Epithelial cell of proximal tubule (primary cell): ENCODE data around the gene DUSP21. TPM values are rescaled to one million over a fixed set of nuclear protein-coding genes. Genes with fewer than 3 reads are reported as not detected.
"Not testable (repeated sequence)": the region's sequence is repeated elsewhere in the genome, so short reads cannot be mapped to it uniquely, and the experiment has no call there.

Experiments
- DNase-seq: peaks from one replicate; pipeline ENCODE4 v3.0.0-alpha.2; 2011; ENCODE audit warnings: low read depth
- H3K4me3 ChIP-seq: 2 replicates; pipeline ENCODE4 v1.5.1; 2011; ENCODE audit warnings: low read depth, mild to moderate bottlenecking, low read length
- CTCF ChIP-seq: conservative IDR thresholded peaks from 2 replicates; pipeline ENCODE4 v1.5.1; 2012; ENCODE audit warnings: low read depth, mild to moderate bottlenecking, low read length
- total RNA-seq: library from RNA; depleted of rRNA; stranded (reverse); fragments of >200 nt; gene quantifications from 2 replicates; pipeline ENCODE4 v1.2.3, GENCODE V29; 2015

DUSP21 gene
- total RNA-seq, 1 donor from 2014 or later: not detected

GRCh38 chrX:44876767-44877166, 32.9 kb downstream of the DUSP21 start:
- no peak for DNase-seq
- TF ChIP-seq CTCF: no peak
- no peak overlapping the region for H3K4me3 ChIP-seq

- no peak for DNase-seq
- TF ChIP-seq CTCF: no peak
- no peak overlapping the region for H3K4me3 ChIP-seq
Observed at GRCh38 chrX:44878780-44879179, 35.0 kb downstream of the DUSP21 start.

GRCh38 chrX:44881549-44881948, 37.7 kb downstream of the DUSP21 start:
- DNase-seq: no peak
- TF ChIP-seq CTCF: no peak
- no peak overlapping the region for H3K4me3 ChIP-seq

- DNase-seq: no peak
- H3K4me3 ChIP-seq: no peak overlapping the region
- no peak for TF ChIP-seq CTCF
Observed at GRCh38 chrX:44882635-44883034, 38.8 kb downstream of the DUSP21 start.

- TF ChIP-seq CTCF: no peak
- no peak overlapping the region for H3K4me3 ChIP-seq
- DNase-seq: no peak
Observed at GRCh38 chrX:44884944-44885343, 41.1 kb downstream of the DUSP21 start.

- no peak for DNase-seq
- H3K4me3 ChIP-seq: no peak overlapping the region
- TF ChIP-seq CTCF: no peak
Observed at GRCh38 chrX:44889824-44890223, 46.0 kb downstream of the DUSP21 start.

GRCh38 chrX:44890247-44890646, 46.4 kb downstream of the DUSP21 start:
- DNase-seq: no peak
- no peak for TF ChIP-seq CTCF
- H3K4me3 ChIP-seq: no peak overlapping the region

- not testable (repeated sequence) for H3K4me3 ChIP-seq, DNase-seq
Observed at GRCh38 chrX:44890687-44891086, 46.9 kb downstream of the DUSP21 start.
